Fibroblast of gingiva (primary cell): Measurements from ENCODE around the gene TBX2.
A peak's percentile ranks its signal among the peaks of the same experiment; 100 is the strongest.
"Not testable (repeated sequence)": the region's sequence is repeated elsewhere in the genome, so short reads cannot be mapped to it uniquely, and the experiment has no call there.

Experiments used
- DNase-seq: peaks from one replicate; pipeline ENCODE4 v3.0.0-alpha.2; 2011; ENCODE audit warnings: low read depth

TBX2 gene

DNA sequence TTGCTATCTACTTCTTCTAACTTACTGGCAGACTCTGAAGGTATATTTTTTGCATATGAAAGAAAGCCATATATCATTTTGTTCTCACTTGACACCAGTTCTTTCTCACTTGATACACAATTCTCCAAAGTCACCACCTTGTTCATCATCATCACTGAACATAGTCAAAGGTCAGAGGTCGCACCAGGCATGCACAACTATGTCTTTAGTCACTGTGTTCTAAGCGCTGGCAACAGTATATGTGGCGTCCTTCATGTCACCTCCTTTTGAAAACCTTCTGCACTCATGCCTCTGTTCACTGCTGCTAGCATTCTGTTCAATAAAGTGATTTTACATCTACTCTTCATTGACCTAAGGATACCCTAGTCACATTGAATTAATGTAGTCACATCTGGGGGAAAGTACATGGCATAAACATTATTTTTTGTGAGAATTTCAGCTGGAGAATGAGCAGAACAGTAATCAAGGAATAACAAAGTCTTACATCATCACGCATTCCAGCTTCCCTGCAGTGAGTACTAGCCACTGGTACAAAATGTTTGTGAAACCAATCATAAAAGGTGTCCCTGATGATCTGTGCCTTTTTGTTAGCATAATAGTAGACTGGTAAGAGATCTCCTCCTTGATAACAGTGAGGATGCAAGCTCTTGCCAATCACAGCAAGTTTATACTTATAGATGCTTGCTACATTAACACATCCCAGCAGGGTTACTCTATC, 32.1 kb downstream of the TBX2 start:
- peak; percentile 23 for DNase-seq

DNA sequence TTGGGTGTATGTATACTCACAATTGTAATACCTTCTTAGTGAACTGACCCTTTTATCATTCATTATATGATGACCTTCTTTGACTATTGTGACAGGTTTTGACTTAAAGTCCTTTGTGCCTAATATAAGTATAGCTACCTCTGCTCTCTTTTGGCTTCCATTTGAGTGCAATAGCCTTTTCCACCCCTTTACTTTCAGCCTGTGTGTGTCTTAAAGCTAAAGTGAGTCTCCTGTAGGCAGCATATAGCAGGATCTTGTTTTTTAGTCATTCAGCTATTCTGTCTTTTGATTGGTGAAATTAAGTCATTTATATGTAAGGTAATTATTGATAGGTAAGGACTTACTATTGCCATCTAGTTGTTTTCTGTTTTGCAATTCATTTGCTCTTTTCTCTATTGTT, 36.6 kb downstream of the TBX2 start:
- no peak for DNase-seq

DNA sequence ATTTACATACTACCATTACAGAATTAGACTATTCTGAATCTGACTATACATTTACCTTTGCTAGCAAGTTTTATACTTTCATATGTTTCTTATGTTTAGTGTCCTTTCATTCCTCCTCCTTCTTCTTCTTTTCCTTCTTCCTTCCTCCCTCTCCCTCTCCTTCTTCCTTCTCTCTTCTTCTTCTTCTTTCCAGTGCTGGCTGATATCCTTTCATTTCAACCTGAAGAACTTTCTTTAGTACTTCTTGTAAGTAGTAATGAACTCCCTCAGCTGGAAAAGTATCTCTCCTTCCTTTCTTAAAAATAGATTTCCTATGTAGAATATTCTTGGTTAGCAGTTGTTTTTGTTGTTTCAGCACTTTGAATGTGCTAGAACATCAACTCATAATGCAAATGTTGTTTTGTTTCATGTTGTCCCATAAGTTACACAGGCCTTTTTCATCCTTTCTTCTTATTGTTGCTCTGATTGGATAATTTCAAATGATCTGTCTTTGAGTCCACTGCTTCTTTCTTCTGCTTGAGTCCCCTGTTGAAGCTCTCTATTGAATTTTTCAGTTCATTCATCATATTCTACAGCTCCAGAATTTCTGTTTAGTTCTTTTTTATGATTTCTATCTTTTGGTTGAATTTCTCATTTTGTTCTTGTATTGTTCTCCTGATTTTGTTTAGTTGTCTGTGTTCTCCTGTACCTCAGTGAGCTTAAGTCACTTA, 37.5 kb downstream of the TBX2 start:
- DNase-seq, result no peak

DNA sequence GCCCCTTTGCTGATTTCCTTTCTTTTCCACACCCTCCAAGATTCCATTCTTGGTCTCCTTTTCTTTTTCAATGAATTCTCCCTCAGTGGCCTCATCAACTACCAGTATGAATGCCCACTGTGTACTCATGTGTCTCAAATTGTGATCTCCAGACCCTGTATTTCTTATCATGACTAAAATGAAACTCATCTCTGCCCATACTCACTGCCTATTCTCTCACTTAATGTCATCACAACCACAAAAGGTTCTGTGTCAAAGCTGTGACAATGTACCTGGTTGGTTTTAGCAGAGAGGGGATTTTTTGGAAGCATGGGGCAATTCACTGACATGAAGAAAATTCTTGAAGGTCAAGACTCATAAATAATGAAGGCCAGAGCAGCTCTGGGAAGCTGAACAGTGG, 41.1 kb downstream of the TBX2 start:
- no peak for DNase-seq

DNA sequence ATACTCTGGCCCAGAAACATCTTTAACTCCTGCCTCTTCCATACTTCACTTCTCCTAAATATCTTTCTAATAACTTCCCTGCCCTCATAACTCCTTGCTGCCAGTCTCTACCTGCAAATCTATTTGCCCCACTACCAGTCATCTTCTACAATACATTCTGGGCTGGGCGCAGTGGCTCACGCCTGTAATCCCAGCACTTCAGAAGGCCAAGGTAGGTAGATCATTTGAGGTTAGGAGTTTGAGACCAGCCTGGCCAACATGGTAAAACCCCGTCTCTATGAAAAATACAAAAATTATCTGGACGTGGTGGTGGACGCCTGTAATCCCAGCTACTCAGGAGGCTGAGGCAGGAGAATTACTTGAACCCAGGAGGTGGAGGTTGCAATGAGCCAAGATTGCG, 41.9 kb downstream of the TBX2 start:
- DNase-seq, result not testable (repeated sequence)

DNA sequence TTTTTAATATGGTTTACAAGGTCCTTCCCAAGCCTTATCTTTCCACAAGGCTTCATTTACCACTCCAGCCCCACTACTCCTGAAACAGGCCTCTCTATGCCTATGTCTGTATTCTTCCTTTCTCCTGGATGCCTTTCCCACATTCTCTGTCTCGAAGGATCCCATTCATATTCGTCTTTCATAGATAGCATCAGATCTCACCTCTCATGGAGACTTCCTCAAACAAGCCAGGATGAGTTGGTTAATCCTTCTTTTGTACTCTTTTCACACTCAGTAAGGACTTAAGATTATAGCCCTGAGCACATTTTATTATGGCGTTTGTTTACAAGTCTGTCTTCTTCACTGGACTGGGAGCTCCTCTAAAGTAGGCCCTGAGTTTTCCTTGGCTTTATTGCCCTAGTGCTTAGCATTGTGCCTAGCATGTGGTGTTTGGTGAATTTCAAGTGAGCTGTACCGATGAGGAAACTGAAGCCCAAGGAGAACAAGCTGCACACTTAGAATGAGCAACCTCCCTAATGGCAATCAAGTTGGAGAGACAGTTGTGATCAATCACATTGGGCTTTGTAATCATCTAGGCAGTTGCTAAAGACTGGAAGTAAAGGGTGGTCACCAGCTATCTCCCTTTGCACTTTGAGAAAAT, 42.6 kb downstream of the TBX2 start:
- DNase-seq, result no peak

DNA sequence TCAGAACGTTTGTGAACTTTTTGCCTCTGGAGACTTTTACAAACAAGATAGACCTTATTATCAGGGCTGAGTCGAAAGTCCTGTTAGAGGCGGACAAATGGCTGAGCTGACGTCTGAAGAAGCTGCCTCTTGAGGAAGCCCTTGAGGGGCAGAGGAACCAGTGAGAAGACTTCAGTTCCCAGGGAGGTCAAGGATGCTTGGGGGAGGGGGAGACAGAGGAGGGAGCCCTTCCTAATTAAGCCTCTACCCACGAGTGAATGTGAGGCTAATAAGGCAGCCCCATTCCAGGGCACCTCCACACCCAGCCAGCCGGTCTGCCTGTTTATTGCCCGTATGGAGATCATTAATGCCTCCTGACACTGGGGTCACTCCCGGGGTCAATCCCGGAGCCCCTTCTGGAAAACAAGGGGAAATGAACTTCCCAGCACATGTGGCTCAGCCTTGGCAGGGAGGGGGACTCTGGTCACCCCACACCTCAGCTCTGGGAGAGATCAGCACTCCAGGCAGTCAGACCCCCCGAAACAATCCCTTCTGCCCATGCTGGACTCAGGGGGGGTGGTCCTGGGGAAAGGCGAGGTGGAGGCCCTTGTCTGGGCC, 43.3 kb downstream of the TBX2 start:
- DNase-seq, result no peak

DNA sequence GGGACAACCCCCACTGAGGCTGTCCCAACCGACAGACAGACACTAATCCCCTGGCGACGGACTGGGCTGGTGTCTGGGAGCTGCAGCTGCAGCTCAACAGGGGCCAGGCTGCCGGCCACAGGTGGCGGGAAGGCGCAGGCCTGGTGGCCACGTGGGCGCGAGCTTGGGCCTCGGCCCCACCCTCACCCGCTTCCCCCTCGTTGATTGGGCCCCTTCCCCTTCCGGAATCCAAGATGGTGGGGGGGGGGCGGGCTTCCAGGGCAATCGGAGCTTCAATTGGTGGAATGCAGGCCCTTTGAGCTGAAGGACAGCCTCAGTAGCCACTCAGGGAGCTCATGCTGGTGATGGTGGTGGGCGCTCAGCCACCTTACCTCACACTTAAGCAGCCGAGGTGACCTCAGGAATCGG, 43.8 kb downstream of the TBX2 start:
- DNase-seq, result no peak

DNA sequence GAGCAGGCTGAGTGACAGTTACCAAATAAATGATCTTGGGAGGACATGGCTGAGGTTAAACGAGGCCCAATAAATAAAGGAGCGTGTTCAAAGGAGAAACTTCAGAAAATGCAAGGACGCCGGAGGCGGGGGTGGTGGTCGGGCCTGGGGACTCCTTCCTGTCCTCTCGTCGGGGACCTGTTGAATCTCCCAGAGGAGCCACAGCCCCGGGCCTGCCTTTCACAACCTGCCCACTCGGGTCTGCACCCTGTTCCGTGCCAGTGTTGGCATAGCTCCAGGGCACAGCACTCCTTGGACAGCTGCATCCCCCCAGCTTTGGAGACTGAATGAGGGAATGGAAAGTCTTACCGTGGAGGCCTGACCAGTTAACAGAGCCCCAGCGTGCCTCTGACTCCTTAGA, 44.4 kb downstream of the TBX2 start:
- no peak for DNase-seq

DNA sequence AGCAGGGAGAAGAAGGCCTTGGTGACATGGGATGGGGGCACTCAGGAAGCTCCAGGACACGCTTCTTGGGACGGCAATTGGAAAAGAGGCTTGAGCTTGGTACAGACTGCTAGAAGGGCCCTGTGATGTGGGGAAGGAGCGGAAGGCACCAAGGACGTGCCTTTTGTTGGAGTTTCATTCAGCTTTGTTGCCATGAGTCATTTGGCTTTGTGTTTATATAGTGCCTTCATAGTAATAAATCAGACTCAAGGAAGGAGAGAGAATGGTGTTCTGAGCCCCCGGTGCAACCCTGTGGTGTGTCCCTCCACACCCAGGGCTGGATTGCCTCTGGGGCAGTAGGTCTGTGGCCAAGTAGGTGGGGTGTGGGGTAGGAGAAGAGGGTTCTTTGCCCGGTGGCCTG, 45.2 kb downstream of the TBX2 start:
- DNase-seq, result no peak

DNA sequence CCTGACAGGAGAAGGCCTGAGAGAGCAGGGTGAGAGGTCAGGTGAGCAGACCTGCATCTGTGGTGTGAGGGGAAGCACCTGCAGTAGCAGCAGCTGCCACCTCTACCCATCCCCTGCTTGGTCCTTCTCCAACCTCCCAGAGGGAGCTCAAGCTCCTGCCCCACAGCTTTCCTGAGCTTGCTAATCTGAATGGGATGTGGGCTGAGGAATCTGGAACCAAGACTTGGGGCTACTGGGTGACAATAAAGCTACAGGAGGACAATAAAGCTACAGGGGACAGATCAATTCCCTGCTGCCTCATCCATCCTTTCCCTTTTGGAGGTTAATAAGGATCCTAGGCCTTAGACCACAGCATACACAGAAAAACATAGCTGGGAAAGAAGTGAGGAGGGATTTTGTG, 47.7 kb downstream of the TBX2 start:
- no peak for DNase-seq

DNA sequence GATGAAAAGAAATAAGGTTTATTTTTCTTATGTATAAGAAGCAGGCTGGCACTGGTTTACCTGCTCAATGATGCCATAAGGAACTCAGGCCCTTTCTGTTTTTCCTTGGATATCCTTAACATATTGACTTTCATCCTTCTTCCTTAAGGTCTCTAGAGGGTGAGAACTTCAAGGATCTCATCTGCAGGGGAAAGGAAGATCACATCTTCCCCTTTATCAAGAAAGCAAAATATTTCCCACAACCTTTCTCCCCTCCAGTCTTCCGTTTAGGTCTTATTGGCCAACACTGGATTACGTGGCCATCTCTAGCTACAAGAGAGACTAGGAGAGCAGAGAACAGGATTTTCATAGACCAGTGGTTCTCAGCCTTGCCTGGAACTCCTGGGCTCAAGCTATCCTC, 48.4 kb downstream of the TBX2 start:
- DNase-seq, result no peak

DNA sequence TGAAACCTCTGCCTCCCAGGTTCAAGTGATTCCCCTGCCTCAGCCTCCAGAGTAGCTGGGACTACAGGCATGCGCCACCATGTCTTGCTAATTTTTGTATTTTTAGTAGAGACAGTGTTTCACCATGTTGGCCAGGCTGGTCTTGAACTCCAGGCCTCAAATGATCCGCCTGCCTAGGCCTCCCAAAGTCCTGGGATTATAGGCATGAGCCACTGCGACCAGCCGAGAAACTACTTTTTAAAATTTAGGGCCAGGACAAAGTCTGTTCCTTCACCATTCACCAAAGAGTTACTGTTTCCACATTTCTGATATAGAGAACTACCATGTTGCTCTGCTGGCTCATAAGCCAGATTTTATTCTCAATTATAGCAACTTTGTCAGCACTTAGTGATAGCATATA, 49.5 kb downstream of the TBX2 start:
- DNase-seq, result not testable (repeated sequence)

DNA sequence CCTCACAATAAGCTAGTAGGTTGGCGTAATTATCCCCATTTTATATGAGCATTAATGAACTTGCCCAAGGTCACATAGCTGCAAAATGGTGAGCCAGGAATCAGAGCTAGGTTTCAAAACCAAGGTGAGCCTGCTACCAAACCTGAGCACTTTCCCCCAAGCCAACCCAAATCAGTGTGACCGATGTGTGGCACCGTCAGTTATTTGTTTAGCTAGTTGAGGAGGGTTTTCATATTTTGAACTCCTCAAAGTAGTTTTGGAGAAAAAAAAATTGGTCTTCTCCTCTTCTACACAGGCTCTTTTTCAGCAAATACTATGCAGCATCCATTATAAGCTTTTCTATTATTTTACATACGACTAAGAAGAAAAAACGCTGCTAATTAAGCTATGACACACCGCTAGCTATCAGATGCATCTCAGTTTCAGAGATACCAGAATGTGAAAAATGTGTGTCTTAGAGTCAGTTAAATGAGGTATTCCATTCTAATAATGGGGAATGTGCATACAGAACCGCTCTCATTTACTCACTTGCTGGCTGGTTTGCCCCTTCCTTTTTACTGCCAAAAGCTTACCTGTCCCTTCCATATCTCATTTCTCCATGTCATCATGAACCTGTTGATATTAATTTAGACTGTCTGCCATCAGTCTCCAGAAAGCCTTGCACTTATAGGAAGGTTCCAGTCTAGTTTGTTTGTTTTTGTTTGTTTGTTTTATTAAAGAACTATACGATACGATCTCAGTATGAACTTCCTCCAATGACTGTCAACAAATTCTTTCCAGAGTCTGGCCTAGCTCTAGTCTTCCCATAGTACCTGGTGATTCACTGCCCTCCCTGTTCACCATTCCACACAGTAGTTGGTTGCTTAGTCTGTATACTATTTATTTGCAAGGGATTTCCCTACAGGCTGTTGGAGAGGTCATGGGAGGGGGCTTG, 50.3 kb downstream of the TBX2 start:
- DNase-seq, result no peak

DNA sequence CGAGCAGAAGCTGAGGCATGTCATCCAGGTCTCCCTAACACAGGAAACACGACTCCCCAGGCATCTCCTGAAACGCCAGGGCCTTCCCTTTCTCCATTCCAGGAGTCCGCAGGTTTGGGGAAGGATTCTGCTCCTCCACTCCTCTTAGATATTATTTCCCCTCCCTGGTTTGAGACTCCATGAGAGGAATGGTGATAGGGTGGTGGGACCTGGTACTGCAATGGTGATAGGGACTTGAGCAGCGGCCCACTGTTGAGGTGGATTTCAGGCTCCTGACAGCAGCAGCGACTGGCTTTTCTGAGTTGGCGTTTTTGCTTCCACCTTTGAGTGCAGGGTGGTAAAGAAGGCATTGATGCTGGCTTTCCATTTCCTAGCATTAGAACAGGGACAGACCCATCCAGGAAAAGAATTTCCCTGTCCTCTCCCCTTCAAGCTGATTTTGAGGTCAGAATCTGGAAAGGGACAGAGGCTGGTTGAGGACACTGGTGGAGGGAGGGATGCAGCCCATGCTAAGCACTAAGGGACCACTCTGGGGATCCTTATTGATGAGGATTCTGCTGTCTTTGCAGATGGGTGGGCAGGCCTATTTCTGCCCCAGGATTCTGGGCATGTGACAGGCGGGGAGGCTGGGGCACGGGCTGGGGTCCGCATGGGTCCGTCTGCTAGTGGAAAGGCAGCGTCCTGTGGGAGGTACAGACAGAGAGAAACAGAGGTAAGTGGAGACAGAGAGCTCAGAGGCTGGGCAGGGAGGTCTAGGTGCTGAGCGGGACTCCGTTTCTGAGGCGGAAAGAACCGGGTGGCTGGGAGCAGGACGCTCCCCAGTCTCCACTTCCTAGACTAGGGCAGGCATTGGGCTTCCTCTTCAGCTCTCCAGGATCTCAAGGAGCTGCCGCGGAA, 51.2 kb downstream of the TBX2 start:
- DNase-seq, result no peak

DNA sequence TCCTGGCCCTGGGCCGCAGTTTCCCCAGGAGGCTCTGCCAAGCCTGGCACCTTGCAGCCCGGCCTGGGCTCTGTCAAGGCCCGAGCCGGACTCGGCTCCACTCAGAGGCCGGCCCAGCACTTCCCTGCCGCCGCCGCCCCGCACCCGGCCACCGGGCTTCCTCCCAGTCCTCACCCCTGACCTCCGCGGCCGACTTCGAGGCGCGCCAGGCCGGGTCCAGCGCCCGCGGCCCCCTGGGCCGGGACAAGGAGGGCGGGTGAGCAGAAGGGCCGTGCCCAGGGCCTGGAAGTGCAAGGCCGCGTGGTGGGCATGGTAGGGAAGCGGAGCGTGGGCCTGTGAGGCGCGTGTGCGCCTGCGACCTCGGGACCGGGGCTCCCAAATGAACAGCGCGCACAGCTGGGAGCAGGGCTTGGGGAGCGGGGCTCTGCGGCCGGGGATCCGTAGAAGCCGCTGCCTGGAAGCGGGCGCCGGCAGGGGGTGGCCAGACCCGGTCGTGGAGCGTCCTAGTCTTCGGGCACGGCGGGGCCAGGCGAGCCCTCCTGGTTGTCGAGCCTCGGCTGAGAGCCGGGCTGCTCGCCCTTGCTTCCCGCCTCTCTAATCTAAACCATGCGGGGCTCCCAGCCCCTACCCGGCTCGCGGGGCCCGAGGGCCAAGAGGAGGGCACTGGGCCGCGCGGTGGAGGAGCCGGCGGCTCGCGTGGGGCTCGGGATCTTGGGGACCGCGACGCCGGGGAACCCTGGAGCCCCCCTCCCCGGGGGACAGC, 52.1 kb downstream of the TBX2 start:
- no peak for DNase-seq

DNA sequence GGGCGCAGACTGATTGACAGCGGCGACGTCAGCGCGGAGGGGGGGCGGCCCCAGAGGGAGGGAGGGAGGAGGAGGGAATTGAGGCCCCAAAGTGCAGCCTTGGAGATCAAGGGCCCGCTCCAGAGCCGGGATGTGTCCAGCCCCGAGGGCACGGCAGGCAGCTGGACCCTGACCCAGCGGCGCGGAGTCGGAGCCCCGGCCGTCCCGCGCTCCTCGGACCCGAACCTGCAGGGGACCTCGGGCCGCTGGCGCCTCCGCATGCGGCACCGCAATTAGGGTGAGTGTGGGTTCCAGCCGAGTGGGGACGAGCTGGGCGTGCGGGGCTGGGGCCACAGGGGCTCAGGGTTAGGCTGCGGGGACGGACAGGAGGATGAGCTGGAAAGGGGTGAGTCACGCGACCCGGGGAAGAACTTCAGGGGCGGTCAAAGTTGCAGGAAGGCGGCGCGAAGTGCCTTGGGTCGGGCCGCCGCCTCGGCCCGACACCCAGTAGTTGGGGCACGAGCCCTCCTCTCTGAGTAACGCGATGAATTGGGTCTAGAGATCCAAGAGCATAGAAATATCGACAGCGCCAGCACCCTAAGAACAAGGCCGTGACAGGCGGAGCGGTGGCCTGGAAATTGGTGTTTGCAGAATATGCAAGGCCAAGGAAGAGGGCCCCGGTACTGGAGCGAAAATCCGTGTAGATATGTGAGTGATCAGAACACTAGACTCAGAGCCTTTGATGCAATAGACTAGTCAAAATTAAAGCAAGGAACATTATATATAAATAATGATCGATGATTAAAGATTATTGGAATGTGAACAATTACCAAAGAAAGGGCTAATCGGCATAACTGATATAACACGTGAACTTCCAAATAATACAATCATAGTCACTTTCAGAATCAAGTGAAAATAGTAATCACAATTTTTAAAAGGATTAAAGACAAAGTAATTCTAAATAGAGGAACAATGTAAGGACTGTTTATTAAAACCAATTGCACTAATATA, 53.0 kb downstream of the TBX2 start, which contains the start of gene TBX4:
Gene TBX4, plus strand, starts transcription at position 122 of the 990 bp plus-strand sequence. CDS start 4,069 bp downstream, outside the sequence.
- DNase-seq, result no peak

DNA sequence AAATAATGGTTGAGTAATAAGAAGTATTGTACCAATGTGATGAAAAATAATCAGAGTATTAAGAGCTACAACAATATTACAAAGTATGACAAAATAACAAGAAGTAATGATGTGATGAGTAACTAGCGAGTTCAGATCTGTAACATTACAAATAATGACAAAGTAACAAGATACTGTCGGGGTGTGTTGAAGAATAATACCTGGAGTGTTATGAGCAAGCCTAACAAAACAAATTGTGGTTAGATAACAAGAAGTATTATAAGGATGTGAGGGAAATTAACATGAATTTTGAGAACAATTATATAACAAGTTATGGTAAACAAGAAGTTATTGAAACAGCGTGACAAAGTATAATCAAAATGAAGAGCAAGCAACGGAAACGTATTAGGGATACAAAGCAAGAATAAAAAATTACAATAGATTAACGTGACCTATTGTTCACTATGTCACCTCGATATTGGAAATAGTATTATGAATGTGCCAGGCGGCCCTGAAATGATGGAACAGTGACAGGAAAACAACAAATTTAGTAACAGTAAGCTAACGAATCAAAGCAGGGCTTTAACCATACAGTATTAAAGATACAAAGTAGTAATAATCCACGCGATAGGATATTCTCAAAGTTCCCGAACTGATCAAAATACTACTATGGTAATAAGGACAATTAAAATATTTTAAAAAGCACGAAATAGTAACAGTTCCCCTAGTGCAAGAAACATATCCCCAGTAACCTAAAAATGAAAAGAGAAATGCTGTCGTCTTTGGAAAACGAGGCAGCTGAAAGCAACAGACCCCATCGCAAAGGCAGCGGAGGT, 54.1 kb downstream of the TBX2 start:
- no peak for DNase-seq
